IMR-90 (cell line): ENCODE data around the gene CREBBP. TPM values are rescaled to one million over a fixed set of nuclear protein-coding genes. Genes with fewer than 3 reads are reported as not detected.

Source experiments
- ATAC-seq: fragments of 200-7000 bp; cut with Tn5 transposase; 2 replicates; pipeline ENCODE4 v1.9.1; 2020; ENCODE audit warnings: low read depth, mild to moderate bottlenecking, moderate library complexity
- BruUV-seq: library from RNA; stranded (reverse); fragments of 400-500 nt; replicated peaks from 2 replicates; lab custom pipeline; 2021; lab: Mats Ljungman, UMichigan
- CTCF ChIA-PET: fragments of 300-600 bp; formaldehyde crosslinking; extraction: SDS; loops from one replicate; lab custom pipeline; 2021; ENCODE audit warnings: antibody characterized with exemption; lab: Yijun Ruan, JAX
- POLR2A ChIA-PET: fragments of 300-600 bp; sonication (Branson Sonifier 250); formaldehyde crosslinking; loops from one replicate; lab custom pipeline; 2022; ENCODE audit warnings: antibody characterized with exemption; ENCODE audit not compliant: unreplicated experiment; lab: Charles Lee
- DNase-seq: peaks from one replicate; pipeline ENCODE4 v3.0.0; 2013
- H2AFZ ChIP-seq: replicated peaks from 2 replicates; pipeline ENCODE3; 2013; ENCODE audit warnings: low read length, mild to moderate bottlenecking; ENCODE audit not compliant: poor library complexity
- H2AK5ac ChIP-seq: 2 replicates; pipeline ENCODE4 v1.6.1; 2013; ENCODE audit warnings: low read depth, low read length, inconsistent platforms
- H2AK9ac ChIP-seq: replicated peaks from 2 replicates; pipeline ENCODE3; 2013; ENCODE audit warnings: mild to moderate bottlenecking, low read depth, low read length, moderate library complexity; ENCODE audit not compliant: poor library complexity
- H2BK120ac ChIP-seq: 2 replicates; pipeline ENCODE4 v1.6.1; 2013; ENCODE audit warnings: low read depth, low read length, inconsistent platforms
- H2BK15ac ChIP-seq: 3 replicates; pipeline ENCODE4 v1.6.1; 2013; ENCODE audit warnings: low read depth, low read length, inconsistent platforms
- H2BK20ac ChIP-seq: 2 replicates; pipeline ENCODE4 v1.6.1; 2013; ENCODE audit warnings: low read depth, mild to moderate bottlenecking, inconsistent platforms, low read length, moderate library complexity
- H2BK5ac ChIP-seq: 2 replicates; pipeline ENCODE4 v1.6.1; 2013; ENCODE audit warnings: mild to moderate bottlenecking, low read depth, low read length, inconsistent platforms; ENCODE audit not compliant: poor library complexity, severe bottlenecking
- H3K14ac ChIP-seq: replicated peaks from 2 replicates; pipeline ENCODE4 v1.6.1; 2013; ENCODE audit warnings: low read depth, low read length, inconsistent platforms
- H3K18ac ChIP-seq: 2 replicates; pipeline ENCODE4 v1.6.1; 2013; ENCODE audit warnings: low read depth, low read length, control low read depth
- H3K23ac ChIP-seq: 2 replicates; pipeline ENCODE4 v1.6.1; 2013; ENCODE audit warnings: low read depth, low read length, inconsistent platforms
- H3K27ac ChIP-seq: 2 replicates; pipeline ENCODE4 v1.5.1; 2013; ENCODE audit warnings: mild to moderate bottlenecking, control low read depth, low read length; ENCODE audit not compliant: insufficient read depth
- H3K27me3 ChIP-seq: 2 replicates; pipeline ENCODE4 v1.6.1; 2013; ENCODE audit warnings: low read length; ENCODE audit not compliant: control insufficient read depth, insufficient read depth
- H3K36me3 ChIP-seq: 2 replicates; pipeline ENCODE4 v1.6.1; 2013; ENCODE audit warnings: low read length, mixed read lengths; ENCODE audit not compliant: control insufficient read depth, insufficient read depth
- H3K4ac ChIP-seq: 2 replicates; pipeline ENCODE4 v1.6.1; 2013; ENCODE audit warnings: low read depth, low read length, inconsistent platforms
- H3K4me1 ChIP-seq: 2 replicates; pipeline ENCODE4 v1.6.1; 2013; ENCODE audit warnings: low read length, mixed read lengths; ENCODE audit not compliant: control insufficient read depth, insufficient read depth
- H3K4me2 ChIP-seq: 2 replicates; pipeline ENCODE4 v1.6.1; 2013; ENCODE audit warnings: low read depth, mild to moderate bottlenecking, control low read depth, low read length, moderate library complexity
- H3K4me3 ChIP-seq: 2 replicates; pipeline ENCODE4 v1.5.1; 2013; ENCODE audit warnings: low read depth, mild to moderate bottlenecking, control low read depth, low read length, moderate library complexity; ENCODE audit not compliant: insufficient read depth
- H3K56ac ChIP-seq: 2 replicates; pipeline ENCODE4 v1.6.1; 2013; ENCODE audit warnings: low read length, inconsistent platforms; ENCODE audit not compliant: insufficient read depth; ENCODE audit errors: extremely low read depth
- H3K79me1 ChIP-seq, 2 experiments: 2 replicates each; pipeline ENCODE4 v1.6.1; 2013; ENCODE audit warnings: low read length in 2 of 2, inconsistent platforms in 1 of 2, low read depth in 1 of 2
- H3K9ac ChIP-seq: 2 replicates; pipeline ENCODE4 v1.6.1; 2013; ENCODE audit warnings: low read depth, low read length, control low read depth
- H3K9me1 ChIP-seq: 2 replicates; pipeline ENCODE4 v1.6.1; 2013; ENCODE audit warnings: low read length, inconsistent platforms; ENCODE audit not compliant: insufficient read depth
- H3K9me3 ChIP-seq: 2 replicates; pipeline ENCODE4 v1.6.1; 2013; ENCODE audit warnings: low read length; ENCODE audit not compliant: control insufficient read depth, insufficient read depth
- H4K20me1 ChIP-seq: 2 replicates; pipeline ENCODE4 v1.6.1; 2013; ENCODE audit warnings: low read length, inconsistent platforms; ENCODE audit not compliant: insufficient read depth
- H4K5ac ChIP-seq: 2 replicates; pipeline ENCODE4 v1.6.1; 2013; ENCODE audit warnings: mild to moderate bottlenecking, low read depth, low read length, control low read depth
- H4K8ac ChIP-seq, 2 experiments: 2 replicates each; pipeline ENCODE4 v1.6.1; 2013; ENCODE audit warnings: low read depth in 2 of 2, low read length in 2 of 2, control low read depth in 1 of 2, inconsistent platforms in 1 of 2
- H4K91ac ChIP-seq: 2 replicates; pipeline ENCODE4 v1.6.1; 2013; ENCODE audit warnings: low read depth, low read length, inconsistent platforms; ENCODE audit not compliant: insufficient read depth
- FOS ChIP-seq: fragments of 150-350 bp; IDR thresholded peaks from 2 replicates; pipeline ENCODE4 v1.6.1; 2016; ENCODE audit warnings: low read depth, low read length
- MXI1 ChIP-seq: IDR thresholded peaks from 2 replicates; pipeline ENCODE4 v1.6.1; 2012; ENCODE audit warnings: low read depth, mild to moderate bottlenecking, low read length, moderate library complexity, borderline replicate concordance
- WGBS, 2 experiments: methylation state at CpG; one replicate each; pipeline versions ENCODE4 v1.1.5 to v1.1.7; 2013; ENCODE audit warnings: missing lambda C conversion rate in 2 of 2; ENCODE audit not compliant: insufficient read length in 1 of 2; ENCODE audit errors: extremely low coverage in 2 of 2; 5-methylcytosine and 5-hydroxymethylcytosine counted together
- dilution Hi-C: fragments of 300-500 bp; cut with HindIII; formaldehyde crosslinking; loops from one replicate; pipeline ENCODE4 v1.14.3; 2018; ENCODE audit warnings: low sequenced_read_pairs; ENCODE audit not compliant: unreplicated experiment
- in situ Hi-C: fragments of 300-500 bp; cut with MboI; formaldehyde crosslinking; loops from 3 replicates; pipeline ENCODE4 v1.14.3; 2019; ENCODE audit warnings: low sequenced_read_pairs, inconsistent platforms, mixed read lengths
- intact Hi-C: fragments of 100-400 bp; cut with micrococcal nuclease; formaldehyde crosslinking; loops from 2 replicates; pipeline ENCODE4 v1.10.0; 2022
- polyA plus RNA-seq, 3 experiments: library from polyadenylated mRNA; depleted of rRNA; stranded (reverse); fragments of >200 nt; gene quantifications; 2 replicates each; pipeline ENCODE4 v1.2.3, GENCODE V29; 2012; ENCODE audit warnings: low replicate concordance in 1 of 3
- total RNA-seq: library from RNA; depleted of rRNA; stranded (reverse); fragments of >200 nt; gene quantifications from 2 replicates; pipeline ENCODE4 v1.2.3, GENCODE V29; 2012

Gene CREBBP
- total and polyA plus RNA-seq, 2 of the 4 experiments (the other 2 are of a cell fraction) = 7.3 to 12.5 TPM

DNA sequence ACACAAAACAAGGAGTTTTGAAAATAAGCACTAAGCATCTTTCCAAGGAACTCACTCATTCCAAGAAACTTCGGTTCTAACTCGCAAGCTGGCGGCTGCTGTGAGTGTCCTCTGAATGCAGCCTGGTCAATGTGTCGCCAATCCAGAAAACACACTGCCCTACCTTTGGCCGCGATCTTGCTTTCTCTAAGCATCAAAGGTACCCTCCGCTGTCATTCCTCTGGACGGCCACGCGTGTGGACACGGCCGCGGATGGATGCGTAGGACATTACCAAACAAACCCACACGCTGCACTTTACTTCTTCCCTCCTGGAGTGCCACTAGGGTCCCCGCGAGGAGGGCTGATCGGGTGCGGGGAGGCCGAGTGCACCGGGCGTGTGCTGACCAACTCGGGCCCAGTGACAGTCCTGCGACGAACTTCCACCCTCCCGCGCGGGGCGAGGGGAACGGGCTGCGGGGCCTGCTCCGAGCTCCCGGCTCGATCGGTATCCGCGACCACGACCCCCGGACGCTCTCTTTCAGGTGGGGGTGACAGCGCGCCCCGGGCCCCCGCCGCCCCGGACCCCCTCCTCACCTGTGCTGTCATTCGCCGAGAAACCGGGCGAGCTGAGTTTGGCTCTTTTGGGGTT lies 1.1 kb downstream of the CREBBP start:
- Histone ChIP-seq H3K4me3 (peak overlapping the region; percentile 76), H3K9me3 (no peaks in the 10 kb centered on the region), H3K27me3 (no peaks in the 10 kb centered on the region), H3K9ac (peak overlapping the region; percentile 74), H3K23ac (peak overlapping the region; percentile 89), H3K18ac (no peak overlapping the region), H4K8ac (no peak overlapping the region), H3K4ac (no peak overlapping the region; the same call in 1 of the 2 replicates), H3K36me3 (no peaks in the 10 kb centered on the region; the same call in 1 of the 2 replicates), H3K4me2 (peak overlapping the region; percentile 87), H2AK5ac (peak overlapping the region; percentile 61; the same call in 1 of the 2 replicates), H2BK15ac (no peak overlapping the region), H3K27ac (peak overlapping the region; percentile 66), H2BK20ac (no peak overlapping the region), H3K56ac (peak overlapping the region; percentile 32; the same call in 1 of the 2 replicates), H2BK120ac (no peak overlapping the region), H3K79me1 (peaks cover 4 to 58% of the 10 kb centered on the region in 2 experiments), H4K91ac (no peak overlapping the region), H4K20me1 (peaks cover 55% of the 10 kb centered on the region), H3K9me1 (peaks cover 27% of the 10 kb centered on the region), H2AFZ (peak overlapping the region; percentile 12), H2BK5ac (no peak overlapping the region), H2AK9ac (peak overlapping the region; percentile 96), H4K5ac (no peak overlapping the region), H3K4me1 (peaks cover 22% of the 10 kb centered on the region), H3K14ac (peak overlapping the region; percentile 78)
- WGBS, 2 experiments = 0% methylated on average over 16 of the region's 50 CpGs; no CpG with 5 or more reads in 1 of the 2 experiments
- ATAC-seq (peak; percentile 4; the same call in 1 of the 2 replicates), DNase-seq (no peak)
- in situ Hi-C loops = no loop called here
- CTCF ChIA-PET = interaction anchor here (1.6 kb wide), 1 partner anchor 99 kb away, joined by 3 read pairs; no protein-coding TSS in a partner anchor
- peak; percentile 90 for TF ChIP-seq MXI1
- no peak for TF ChIP-seq FOS
- intact Hi-C loops = loop anchor here (1.0 to 5.0 kb wide), 5 partner anchors 107 to 373 kb away; partner anchors contain the start of gene ADCY9
- dilution Hi-C loops = no loop called here
- POLR2A ChIA-PET = interaction anchor here (0.5 kb wide), 1 partner anchor 228 kb away, joined by 20 read pairs; no protein-coding TSS in a partner anchor
- BruUV-seq = no TSS peak
